Mesenchymal stem cell (in vitro differentiated cells and primary cell): ENCODE measurements around the gene CD2BP2.

Source experiments
- DNase-seq: peaks from one replicate; pipeline ENCODE4 v3.0.0-alpha.2; 2013
- H2AFZ ChIP-seq: one replicate; pipeline ENCODE4 v1.6.1; 2013; ENCODE audit warnings: low read depth, mild to moderate bottlenecking, control low read depth, inconsistent platforms, low read length, moderate library complexity
- H2AK5ac ChIP-seq: 2 replicates; pipeline ENCODE4 v1.6.1; 2013; ENCODE audit warnings: low read length, moderate library complexity, mild to moderate bottlenecking, inconsistent platforms; ENCODE audit not compliant: severe bottlenecking
- H2BK120ac ChIP-seq: one replicate; pipeline ENCODE4 v1.6.1; 2013; ENCODE audit warnings: low read depth, mild to moderate bottlenecking, inconsistent platforms, low read length, moderate library complexity
- H2BK12ac ChIP-seq, 2 experiments: one replicate each; pipeline ENCODE4 v1.6.1; 2013; ENCODE audit warnings: inconsistent platforms in 2 of 2, low read length in 2 of 2, mild to moderate bottlenecking in 2 of 2, moderate library complexity in 2 of 2, control low read depth in 1 of 2
- H2BK15ac ChIP-seq: one replicate; pipeline ENCODE4 v1.6.1; 2013; ENCODE audit warnings: mild to moderate bottlenecking, low read depth, inconsistent platforms; ENCODE audit not compliant: poor library complexity, severe bottlenecking
- H2BK5ac ChIP-seq: 2 replicates; pipeline ENCODE4 v1.6.1; 2013; ENCODE audit warnings: low read depth, mild to moderate bottlenecking, low read length, control low read depth, inconsistent platforms; ENCODE audit not compliant: poor library complexity, severe bottlenecking
- H3K14ac ChIP-seq, 2 experiments: one replicate each; pipeline ENCODE4 v1.6.1; 2013; ENCODE audit warnings: inconsistent platforms in 2 of 2, low read length in 2 of 2, control low read depth in 1 of 2, mild to moderate bottlenecking in 1 of 2, moderate library complexity in 1 of 2
- H3K18ac ChIP-seq, 2 experiments: one replicate each; pipeline ENCODE4 v1.6.1; 2013; ENCODE audit warnings: inconsistent platforms in 2 of 2, low read length in 2 of 2, control low read depth in 1 of 2, low read depth in 1 of 2, mild to moderate bottlenecking in 1 of 2
- H3K23ac ChIP-seq, 2 experiments: one replicate each; pipeline ENCODE4 v1.6.1; 2013; ENCODE audit warnings: inconsistent platforms in 2 of 2, low read length in 2 of 2, mild to moderate bottlenecking in 2 of 2, moderate library complexity in 2 of 2, control low read depth in 1 of 2
- H3K27ac ChIP-seq: 2 replicates; pipeline ENCODE4 v1.5.1; 2013; ENCODE audit warnings: mild to moderate bottlenecking, moderate library complexity, low read length, control low read depth, inconsistent platforms; ENCODE audit not compliant: poor library complexity, severe bottlenecking
- H3K27me3 ChIP-seq, 2 experiments: 2 replicates each; pipeline versions ENCODE4 v1.6.1 to v1.7.0; 2013; ENCODE audit warnings: low read length in 2 of 2, mild to moderate bottlenecking in 2 of 2, moderate library complexity in 2 of 2, control low read depth in 1 of 2, inconsistent platforms in 1 of 2; ENCODE audit not compliant: control insufficient read depth in 1 of 2, insufficient read depth in 1 of 2
- H3K36me3 ChIP-seq, 2 experiments: 2 replicates each; pipeline versions ENCODE4 v1.6.1 to v1.7.0; 2013; ENCODE audit warnings: low read length in 2 of 2, control low read depth in 1 of 2, inconsistent platforms in 1 of 2, low read depth in 1 of 2, mild to moderate bottlenecking in 1 of 2; ENCODE audit not compliant: insufficient read depth in 2 of 2, control insufficient read depth in 1 of 2
- H3K4ac ChIP-seq, 2 experiments: one replicate each; pipeline ENCODE4 v1.6.1; 2013; ENCODE audit warnings: inconsistent platforms in 2 of 2, low read length in 2 of 2, mild to moderate bottlenecking in 2 of 2, moderate library complexity in 2 of 2, control low read depth in 1 of 2, low read depth in 1 of 2
- H3K4me1 ChIP-seq: 2 replicates; pipeline ENCODE4 v1.6.1; 2013; ENCODE audit warnings: low read depth, low read length, control low read depth; ENCODE audit not compliant: control insufficient read depth, insufficient read depth
- H3K4me2 ChIP-seq: 2 replicates; pipeline ENCODE4 v1.6.1; 2013; ENCODE audit warnings: low read length, mild to moderate bottlenecking, inconsistent platforms; ENCODE audit not compliant: poor library complexity, severe bottlenecking
- H3K4me3 ChIP-seq, 2 experiments: 2 replicates each; pipeline versions ENCODE4 v1.5.1 to v1.7.0; 2013; ENCODE audit warnings: low read length in 2 of 2, mild to moderate bottlenecking in 2 of 2, control low read depth in 1 of 2, low read depth in 1 of 2; ENCODE audit not compliant: insufficient read depth in 1 of 2
- H3K79me1 ChIP-seq: replicated peaks from 2 replicates; pipeline ENCODE4 v1.6.1; 2013; ENCODE audit warnings: mild to moderate bottlenecking, control low read depth, low read length, inconsistent platforms; ENCODE audit not compliant: poor library complexity, severe bottlenecking
- H3K9ac ChIP-seq: 2 replicates; pipeline ENCODE4 v1.7.0; 2013; ENCODE audit warnings: mild to moderate bottlenecking, low read length, moderate library complexity
- H3K9me3 ChIP-seq: 2 replicates; pipeline ENCODE4 v1.7.0; 2013; ENCODE audit warnings: mild to moderate bottlenecking, low read length; ENCODE audit not compliant: control insufficient read depth
- H4K8ac ChIP-seq: one replicate; pipeline ENCODE4 v1.6.1; 2013; ENCODE audit warnings: inconsistent platforms, mild to moderate bottlenecking, low read length, moderate library complexity
- H4K91ac ChIP-seq: one replicate; pipeline ENCODE4 v1.6.1; 2013; ENCODE audit warnings: mild to moderate bottlenecking, low read length, inconsistent platforms
- WGBS: methylation state at CpG from one replicate; pipeline ENCODE4 v1.1.7; 2013; ENCODE audit warnings: mixed read lengths; 5-methylcytosine and 5-hydroxymethylcytosine counted together

The CD2BP2 gene

GRCh38 chr16:30383521-30383920, 28.4 kb upstream of the CD2BP2 start:
- no peak overlapping the region for H2AFZ ChIP-seq
- no peak overlapping the region for H3K18ac ChIP-seq
- H2BK15ac ChIP-seq = no peak overlapping the region
- no peaks in the 10 kb centered on the region for H3K27me3 ChIP-seq
- no peak overlapping the region for H3K23ac ChIP-seq
- no peak overlapping the region for H4K91ac ChIP-seq
- DNase-seq = no peak
- H3K4ac ChIP-seq = no peak overlapping the region
- H3K4me3 ChIP-seq = no peak overlapping the region
- 90% methylated on average over 2 of the region's 2 CpGs for WGBS
- H3K14ac ChIP-seq = no peak overlapping the region
- peaks cover 12% of the 10 kb centered on the region for H3K4me1 ChIP-seq
- H3K9ac ChIP-seq = no peak overlapping the region
- H2BK5ac ChIP-seq = no peak overlapping the region
- no peak overlapping the region for H2BK12ac ChIP-seq
- peaks cover 7% of the 10 kb centered on the region in 2 experiments for H3K36me3 ChIP-seq
- no peaks in the 10 kb centered on the region for H3K9me3 ChIP-seq
- H2BK120ac ChIP-seq = no peak overlapping the region
- no peak overlapping the region for H4K8ac ChIP-seq
- no peak overlapping the region for H2AK5ac ChIP-seq
- peaks cover 5% of the 10 kb centered on the region for H3K79me1 ChIP-seq
- H3K4me2 ChIP-seq = no peak overlapping the region
- no peak overlapping the region for H3K27ac ChIP-seq

- 95% methylated on average over 10 of the region's 12 CpGs for WGBS
- DNase-seq = no peak
These were observed 27.2 kb upstream of the CD2BP2 start, which contains the start of gene SEPTIN1 for GRCh38 chr16:30382111-30382881. Gene SEPTIN1 (minus strand): TSS chr16:30382561. CDS start chr16:30382542, 19 bp downstream.

GRCh38 chr16:30381291-30382041, 26.4 kb upstream of the CD2BP2 start:
- H3K9me3 ChIP-seq = no peaks in the 10 kb centered on the region
- no peak overlapping the region for H3K4ac ChIP-seq
- H3K4me1 ChIP-seq = peaks cover 18% of the 10 kb centered on the region
- H3K79me1 ChIP-seq = peaks cover 7% of the 10 kb centered on the region
- no peak overlapping the region for H2BK12ac ChIP-seq
- H3K36me3 ChIP-seq = peaks cover 7% of the 10 kb centered on the region in 2 experiments
- H3K18ac ChIP-seq = no peak overlapping the region
- no peak overlapping the region for H3K4me2 ChIP-seq
- no peaks in the 10 kb centered on the region for H3K27me3 ChIP-seq
- no peak overlapping the region for H2AFZ ChIP-seq
- H2BK15ac ChIP-seq = no peak overlapping the region
- no peak for DNase-seq
- no peak overlapping the region for H3K23ac ChIP-seq
- H4K91ac ChIP-seq = peak overlapping the region; percentile 29
- no peak overlapping the region for H3K4me3 ChIP-seq
- H2BK5ac ChIP-seq = no peak overlapping the region
- no peak overlapping the region for H2AK5ac ChIP-seq
- 88% methylated on average over 9 of the region's 13 CpGs for WGBS
- no peak overlapping the region for H4K8ac ChIP-seq
- no peak overlapping the region for H2BK120ac ChIP-seq
- H3K9ac ChIP-seq = no peak overlapping the region
- no peak overlapping the region for H3K14ac ChIP-seq
- H3K27ac ChIP-seq = no peak overlapping the region

More at GRCh38 chr16:30382111-30382881, 27.2 kb upstream of the CD2BP2 start, which contains the start of gene SEPTIN1:
- H3K18ac ChIP-seq = no peak within 1 kb of the TSS
- peak within 1 kb of the TSS in 1 of 2 experiments; percentile 46 for H3K23ac ChIP-seq
- no peak within 1 kb of the TSS for H2BK5ac ChIP-seq
- H4K91ac ChIP-seq = peak within 1 kb of the TSS; percentile 29
- H3K79me1 ChIP-seq = peaks cover 5% of the 10 kb centered on the region
- H3K27me3 ChIP-seq = no peaks in the 10 kb centered on the region
- H3K4me2 ChIP-seq = no peak within 1 kb of the TSS
- H2AK5ac ChIP-seq = no peak within 1 kb of the TSS
- H3K36me3 ChIP-seq = peaks cover 7% of the 10 kb centered on the region in 2 experiments
- no peaks in the 10 kb centered on the region for H3K9me3 ChIP-seq
- H3K4ac ChIP-seq = no peak within 1 kb of the TSS
- H2AFZ ChIP-seq = no peak within 1 kb of the TSS
- H3K27ac ChIP-seq = no peak within 1 kb of the TSS
- no peak within 1 kb of the TSS for H4K8ac ChIP-seq
- H2BK12ac ChIP-seq = no peak within 1 kb of the TSS
- H3K4me3 ChIP-seq = no peak within 1 kb of the TSS
- no peak within 1 kb of the TSS for H3K9ac ChIP-seq
- H2BK120ac ChIP-seq = no peak within 1 kb of the TSS
- peak within 1 kb of the TSS; percentile 54 for H2BK15ac ChIP-seq
- H3K4me1 ChIP-seq = peaks cover 16% of the 10 kb centered on the region
- H3K14ac ChIP-seq = no peak within 1 kb of the TSS

GRCh38 chr16:30380803-30381208, 25.7 kb upstream of the CD2BP2 start:
- no peak overlapping the region for H2BK120ac ChIP-seq
- H3K18ac ChIP-seq = no peak overlapping the region
- no peak overlapping the region for H3K9ac ChIP-seq
- H3K79me1 ChIP-seq = peaks cover 8% of the 10 kb centered on the region
- no peak for DNase-seq
- H3K4me1 ChIP-seq = peaks cover 18% of the 10 kb centered on the region
- H3K9me3 ChIP-seq = no peaks in the 10 kb centered on the region
- H4K91ac ChIP-seq = no peak overlapping the region
- no peak overlapping the region for H2AFZ ChIP-seq
- peaks cover 7% of the 10 kb centered on the region in 2 experiments for H3K36me3 ChIP-seq
- H3K23ac ChIP-seq = no peak overlapping the region
- 93% methylated on average over 6 of the region's 6 CpGs for WGBS
- no peak overlapping the region for H2BK5ac ChIP-seq
- H2AK5ac ChIP-seq = no peak overlapping the region
- no peak overlapping the region for H4K8ac ChIP-seq
- no peak overlapping the region for H2BK12ac ChIP-seq
- H3K14ac ChIP-seq = no peak overlapping the region
- H3K4me3 ChIP-seq = no peak overlapping the region
- no peak overlapping the region for H3K27ac ChIP-seq
- no peaks in the 10 kb centered on the region for H3K27me3 ChIP-seq
- H3K4me2 ChIP-seq = no peak overlapping the region
- no peak overlapping the region for H3K4ac ChIP-seq
- H2BK15ac ChIP-seq = no peak overlapping the region
